ENCODE measurements around the gene MND1. TPM values are rescaled to one million over a fixed set of nuclear protein-coding genes. Genes with fewer than 3 reads are reported as not detected.
"Not testable (repeated sequence)": the region's sequence is repeated elsewhere in the genome, so short reads cannot be mapped to it uniquely, and the experiment has no call there.

The MND1 gene
- total RNA-seq, 2 experiments from 2014 or later, result 29.1 to 31.8 TPM

GRCh38 chr4:153394945-153395344 lies 50.5 kb downstream of the MND1 start:
- Mint-ChIP-seq H3K4me3 (no peak overlapping the region), H3K4me1 (peaks cover 7% of the 10 kb centered on the region), H3K9me3 (peaks cover 1% of the 10 kb centered on the region), H3K36me3 (peaks cover 30% of the 10 kb centered on the region), H3K27ac (no peak overlapping the region), H3K27me3 (no peaks in the 10 kb centered on the region)
- no peak for DNase-seq
- POLR2A ChIA-PET, result no interaction called here
- no peak for ATAC-seq (ENCODE audit: low read depth)

- Mint-ChIP-seq H3K4me1 (peaks cover 7% of the 10 kb centered on the region), H3K27ac (no peak overlapping the region), H3K27me3 (no peaks in the 10 kb centered on the region), H3K4me3 (no peak overlapping the region), H3K9me3 (peaks cover 1% of the 10 kb centered on the region), H3K36me3 (peaks cover 35% of the 10 kb centered on the region)
- no peak for DNase-seq
- POLR2A ChIA-PET, result no interaction called here
- no peak for ATAC-seq (ENCODE audit: low read depth)
Observed at GRCh38 chr4:153398713-153399112, 54.2 kb downstream of the MND1 start.

GRCh38 chr4:153399358-153399757 lies 54.9 kb downstream of the MND1 start:
- H3K4me3 Mint-ChIP-seq, result no peak overlapping the region

GRCh38 chr4:153401501-153401900 lies 57.0 kb downstream of the MND1 start:
- H3K36me3 Mint-ChIP-seq, result peaks cover 45% of the 10 kb centered on the region
- H3K4me3 Mint-ChIP-seq, result no peak overlapping the region
- ATAC-seq (ENCODE audit: low read depth) (no peak), DNase-seq (no peak)
- peaks cover 1% of the 10 kb centered on the region for H3K9me3 Mint-ChIP-seq
- H3K27ac Mint-ChIP-seq, result no peak overlapping the region
- H3K27me3 Mint-ChIP-seq, result no peaks in the 10 kb centered on the region
- POLR2A ChIA-PET, result no interaction called here
- peaks cover 7% of the 10 kb centered on the region for H3K4me1 Mint-ChIP-seq

More at GRCh38 chr4:153399358-153399757, 54.9 kb downstream of the MND1 start:
- H3K9me3 Mint-ChIP-seq, result no peaks in the 10 kb centered on the region
- H3K27ac Mint-ChIP-seq, result no peak overlapping the region
- H3K36me3 Mint-ChIP-seq, result peaks cover 35% of the 10 kb centered on the region
- peaks cover 7% of the 10 kb centered on the region for H3K4me1 Mint-ChIP-seq
- DNase-seq (no peak), ATAC-seq (ENCODE audit: low read depth) (no peak)
- no peaks in the 10 kb centered on the region for H3K27me3 Mint-ChIP-seq
- POLR2A ChIA-PET, result no interaction called here

- no peaks in the 10 kb centered on the region for H3K27me3 Mint-ChIP-seq
- POLR2A ChIA-PET, result no interaction called here
- H3K4me3 Mint-ChIP-seq, result no peak overlapping the region
- peaks cover 1% of the 10 kb centered on the region for H3K9me3 Mint-ChIP-seq
- no peak for ATAC-seq (ENCODE audit: low read depth)
- no peak for DNase-seq
- H3K4me1 Mint-ChIP-seq, result peaks cover 7% of the 10 kb centered on the region
- no peak overlapping the region for H3K27ac Mint-ChIP-seq
- peaks cover 45% of the 10 kb centered on the region for H3K36me3 Mint-ChIP-seq
Observed at GRCh38 chr4:153402366-153402765, 57.9 kb downstream of the MND1 start.

- Mint-ChIP-seq H3K36me3 (peaks cover 46% of the 10 kb centered on the region), H3K9me3 (peaks cover 3% of the 10 kb centered on the region), H3K27ac (no peak overlapping the region), H3K4me1 (peaks cover under 1% of the 10 kb centered on the region), H3K4me3 (no peak overlapping the region), H3K27me3 (no peaks in the 10 kb centered on the region)
- ATAC-seq (ENCODE audit: low read depth) (no peak), DNase-seq (no peak)
- POLR2A ChIA-PET, result interaction anchor here (0.7 kb wide), 1 partner anchor 19 kb away, joined by 7 read pairs; no protein-coding TSS in a partner anchor
Observed at GRCh38 chr4:153403726-153404125, 59.2 kb downstream of the MND1 start.

- no peak for DNase-seq
- no peak overlapping the region for H3K27ac Mint-ChIP-seq
- H3K4me3 Mint-ChIP-seq, result no peak overlapping the region
- H3K9me3 Mint-ChIP-seq, result peaks cover 3% of the 10 kb centered on the region
- POLR2A ChIA-PET, result no interaction called here
- peaks cover 8% of the 10 kb centered on the region for H3K4me1 Mint-ChIP-seq
- no peaks in the 10 kb centered on the region for H3K27me3 Mint-ChIP-seq
- no peak for ATAC-seq (ENCODE audit: low read depth)
- peaks cover 50% of the 10 kb centered on the region for H3K36me3 Mint-ChIP-seq
Observed at GRCh38 chr4:153407906-153408305, 63.4 kb downstream of the MND1 start.

- POLR2A ChIA-PET, result no interaction called here
Observed at GRCh38 chr4:153408932-153409331, 64.4 kb downstream of the MND1 start.

GRCh38 chr4:153409412-153409811 lies 64.9 kb downstream of the MND1 start:
- peaks cover 45% of the 10 kb centered on the region for H3K36me3 Mint-ChIP-seq
- H3K9me3 Mint-ChIP-seq, result peaks cover 3% of the 10 kb centered on the region
- ATAC-seq (ENCODE audit: low read depth), result no peak
- no peak overlapping the region for H3K27ac Mint-ChIP-seq
- no peak for DNase-seq
- peaks cover 11% of the 10 kb centered on the region for H3K4me1 Mint-ChIP-seq
- H3K27me3 Mint-ChIP-seq, result no peaks in the 10 kb centered on the region
- H3K4me3 Mint-ChIP-seq, result no peak overlapping the region
- POLR2A ChIA-PET, result no interaction called here

More at GRCh38 chr4:153408932-153409331, 64.4 kb downstream of the MND1 start:
- H3K36me3 Mint-ChIP-seq, result peaks cover 46% of the 10 kb centered on the region
- peaks cover 3% of the 10 kb centered on the region for H3K9me3 Mint-ChIP-seq
- H3K4me3 Mint-ChIP-seq, result no peak overlapping the region
- H3K4me1 Mint-ChIP-seq, result peaks cover 10% of the 10 kb centered on the region
- no peaks in the 10 kb centered on the region for H3K27me3 Mint-ChIP-seq
- ATAC-seq (ENCODE audit: low read depth) (no peak), DNase-seq (no peak)
- no peak overlapping the region for H3K27ac Mint-ChIP-seq

- POLR2A ChIA-PET, result no interaction called here
- Mint-ChIP-seq H3K4me3 (no peak overlapping the region), H3K9me3 (peaks cover 3% of the 10 kb centered on the region), H3K27me3 (no peaks in the 10 kb centered on the region), H3K27ac (no peak overlapping the region), H3K36me3 (peaks cover 41% of the 10 kb centered on the region), H3K4me1 (peaks cover 11% of the 10 kb centered on the region)
- DNase-seq, result no peak
- ATAC-seq (ENCODE audit: low read depth), result no peak
Observed at GRCh38 chr4:153409924-153410501, 65.5 kb downstream of the MND1 start.

GRCh38 chr4:153413842-153414241 lies 69.4 kb downstream of the MND1 start:
- Mint-ChIP-seq H3K4me3 (no peak overlapping the region), H3K27ac (no peak overlapping the region), H3K27me3 (no peaks in the 10 kb centered on the region), H3K4me1 (peaks cover 14% of the 10 kb centered on the region), H3K9me3 (no peaks in the 10 kb centered on the region), H3K36me3 (peaks cover 30% of the 10 kb centered on the region)
- ATAC-seq (ENCODE audit: low read depth) (no peak), DNase-seq (no peak)
- POLR2A ChIA-PET, result no interaction called here

- POLR2A ChIA-PET; H3K27me3 Mint-ChIP-seq; H3K9me3 Mint-ChIP-seq; H3K4me3 Mint-ChIP-seq; H3K27ac Mint-ChIP-seq; ATAC-seq (ENCODE audit: low read depth); DNase-seq: not testable (repeated sequence)
- Mint-ChIP-seq H3K36me3 (peaks cover 28% of the 10 kb centered on the region), H3K4me1 (peaks cover 30% of the 10 kb centered on the region)
Observed at GRCh38 chr4:153416456-153416855, 72.0 kb downstream of the MND1 start.

- peaks cover 15% of the 10 kb centered on the region for H3K36me3 Mint-ChIP-seq
- no peak for ATAC-seq (ENCODE audit: low read depth)
- H3K27ac Mint-ChIP-seq, result no peak overlapping the region
- POLR2A ChIA-PET, result interaction anchor here (0.6 kb wide), 1 partner anchor 160 kb away, joined by 5 read pairs; no protein-coding TSS in a partner anchor
- no peak for DNase-seq
- no peak overlapping the region for H3K4me3 Mint-ChIP-seq
- H3K9me3 Mint-ChIP-seq, result no peaks in the 10 kb centered on the region
- peaks cover 36% of the 10 kb centered on the region for H3K4me1 Mint-ChIP-seq
- no peaks in the 10 kb centered on the region for H3K27me3 Mint-ChIP-seq
Observed at GRCh38 chr4:153418121-153418520, 73.6 kb downstream of the MND1 start.

GRCh38 chr4:153418558-153418957 lies 74.1 kb downstream of the MND1 start:
- Mint-ChIP-seq H3K27me3 (no peaks in the 10 kb centered on the region), H3K4me1 (peaks cover 36% of the 10 kb centered on the region), H3K9me3 (no peaks in the 10 kb centered on the region), H3K27ac (peak overlapping the region; percentile 24), H3K4me3 (no peak overlapping the region), H3K36me3 (peaks cover 15% of the 10 kb centered on the region)
- DNase-seq (no peak), ATAC-seq (ENCODE audit: low read depth) (no peak)
- POLR2A ChIA-PET, result no interaction called here

All from activated naive CD8-positive, alpha-beta T cell treated with anti-CD3 and anti-CD28 coated beads, Interleukin-2, amount 10 ng/mL, durations not matched to agents 7 days and 5 days (primary cell).